Natural killer cell (primary cell): Measurements from ENCODE around the gene ROBO1. TPM values are rescaled to one million over a fixed set of nuclear protein-coding genes. Genes with fewer than 3 reads are reported as not detected.

ENCODE experiments used
- ATAC-seq, 3 donors: fragments of 150-1000 bp in 2 of 3; fragments of 200-7000 bp in 1 of 3; cut with Tn5 transposase; 1 replicate in 1 of 3; 2 replicates in 2 of 3; pipeline ENCODE4 v1.10.0; 2021; ENCODE audit warnings: mild to moderate bottlenecking in 2 of 3, moderate library complexity in 2 of 3
- DNase-seq, 2 donors: peaks; one replicate each; pipeline versions ENCODE4 v3.0.0 to v3.0.0-alpha.2; 2013 to 2021; ENCODE audit warnings: mixed read lengths in 1 of 2
- H3K27ac ChIP-seq: one replicate; pipeline ENCODE4 v1.5.1; 2013; ENCODE audit warnings: mild to moderate bottlenecking, low read length
- H3K27me3 ChIP-seq: one replicate; pipeline ENCODE4 v1.6.1; 2013; ENCODE audit warnings: low read length; ENCODE audit not compliant: control insufficient read depth, insufficient read depth
- H3K36me3 ChIP-seq: one replicate; pipeline ENCODE4 v1.6.1; 2013; ENCODE audit warnings: low read length; ENCODE audit not compliant: control insufficient read depth, insufficient read depth
- H3K4me1 ChIP-seq: one replicate; pipeline ENCODE4 v1.6.1; 2013; ENCODE audit warnings: low read length; ENCODE audit not compliant: control insufficient read depth, insufficient read depth
- H3K4me3 ChIP-seq: one replicate; pipeline ENCODE4 v1.5.1; 2013; ENCODE audit warnings: low read length
- H3K9me3 ChIP-seq: one replicate; pipeline ENCODE4 v1.6.1; 2013; ENCODE audit warnings: low read length; ENCODE audit not compliant: control insufficient read depth, insufficient read depth
- H3K27ac Mint-ChIP-seq, 2 donors: one replicate each; pipeline ENCODE4 v1.8.0; 2022; ENCODE audit warnings: mild to moderate bottlenecking in 2 of 2, mixed read lengths in 2 of 2, moderate library complexity in 1 of 2
- H3K27me3 Mint-ChIP-seq, 2 donors: one replicate each; pipeline ENCODE4 v1.8.0; 2022; ENCODE audit warnings: low read depth in 2 of 2, mixed read lengths in 2 of 2
- H3K36me3 Mint-ChIP-seq: one replicate; pipeline ENCODE4 v1.8.0; 2022; ENCODE audit warnings: mixed read lengths
- H3K4me1 Mint-ChIP-seq, 2 donors: one replicate each; pipeline ENCODE4 v1.8.0; 2022; ENCODE audit warnings: mixed read lengths in 2 of 2
- H3K4me3 Mint-ChIP-seq: one replicate; pipeline ENCODE4 v1.8.0; 2022; ENCODE audit warnings: mild to moderate bottlenecking, moderate library complexity, mixed read lengths
- H3K9me3 Mint-ChIP-seq, 2 donors: one replicate each; pipeline ENCODE4 v1.8.0; 2022; ENCODE audit warnings: mixed read lengths in 2 of 2
- WGBS: methylation state at CpG from one replicate; pipeline ENCODE4 v1.1.7; 2013; ENCODE audit warnings: missing lambda C conversion rate; ENCODE audit not compliant: insufficient coverage; 5-methylcytosine and 5-hydroxymethylcytosine counted together
- intact Hi-C: fragments of 100-400 bp; cut with micrococcal nuclease; formaldehyde crosslinking; loops from one replicate; pipeline ENCODE4 v1.14.2; 2022
- total RNA-seq, 4 donors: library from RNA; stranded (reverse); fragments of 120-200 nt in 1 of 4; gene quantifications; one replicate each; pipeline versions ENCODE4 v1.2.3 to v1.2.4, GENCODE V29; 2013 to 2022
- TF ChIP-seq, protein P1 (sequence below): fragments of 200-600 bp; IDR thresholded peaks from one replicate; pipeline ENCODE4 v1.8.0; 2022; ENCODE audit warnings: antibody characterized with exemption

The ROBO1 gene
- total RNA-seq, 3 donors from 2014 or later (not counting 1 experiment from before 2014, with no cell fraction given): 0.07 TPM; not detected in 2

DNA sequence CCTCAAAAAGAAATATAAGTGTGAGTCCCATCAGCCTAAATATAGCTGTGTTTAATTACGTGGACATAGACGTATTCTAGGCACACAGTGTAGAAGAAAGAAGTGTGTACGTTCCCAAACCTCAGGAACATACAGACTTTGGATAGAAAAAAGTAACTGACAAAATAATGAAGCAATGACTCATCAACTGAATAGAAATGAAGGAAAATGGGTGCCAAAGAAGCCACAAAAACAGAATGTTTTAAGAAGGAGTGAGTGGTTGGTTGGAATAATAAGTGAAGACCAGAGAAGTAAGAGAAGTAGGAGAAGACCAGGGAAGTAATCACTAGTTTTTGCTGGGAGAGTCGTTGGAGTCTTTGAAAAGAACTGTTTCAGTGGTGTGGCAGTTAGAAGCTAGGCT, 518.1 kb downstream of the ROBO1 start:
- DNase-seq: no peak
- H3K4me3 Mint-ChIP-seq: no peak overlapping the region
- TF ChIP-seq, protein P1, sequence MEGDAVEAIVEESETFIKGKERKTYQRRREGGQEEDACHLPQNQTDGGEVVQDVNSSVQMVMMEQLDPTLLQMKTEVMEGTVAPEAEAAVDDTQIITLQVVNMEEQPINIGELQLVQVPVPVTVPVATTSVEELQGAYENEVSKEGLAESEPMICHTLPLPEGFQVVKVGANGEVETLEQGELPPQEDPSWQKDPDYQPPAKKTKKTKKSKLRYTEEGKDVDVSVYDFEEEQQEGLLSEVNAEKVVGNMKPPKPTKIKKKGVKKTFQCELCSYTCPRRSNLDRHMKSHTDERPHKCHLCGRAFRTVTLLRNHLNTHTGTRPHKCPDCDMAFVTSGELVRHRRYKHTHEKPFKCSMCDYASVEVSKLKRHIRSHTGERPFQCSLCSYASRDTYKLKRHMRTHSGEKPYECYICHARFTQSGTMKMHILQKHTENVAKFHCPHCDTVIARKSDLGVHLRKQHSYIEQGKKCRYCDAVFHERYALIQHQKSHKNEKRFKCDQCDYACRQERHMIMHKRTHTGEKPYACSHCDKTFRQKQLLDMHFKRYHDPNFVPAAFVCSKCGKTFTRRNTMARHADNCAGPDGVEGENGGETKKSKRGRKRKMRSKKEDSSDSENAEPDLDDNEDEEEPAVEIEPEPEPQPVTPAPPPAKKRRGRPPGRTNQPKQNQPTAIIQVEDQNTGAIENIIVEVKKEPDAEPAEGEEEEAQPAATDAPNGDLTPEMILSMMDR: no peak
- H3K27ac Mint-ChIP-seq: no peak overlapping the region
- H3K4me3 ChIP-seq: no peak overlapping the region
- H3K4me1 ChIP-seq: no peaks in the 10 kb centered on the region
- ATAC-seq: no peak
- intact Hi-C loops: no loop called here
- peaks cover 6% of the 10 kb centered on the region for H3K36me3 Mint-ChIP-seq
- H3K27ac ChIP-seq: no peak overlapping the region
- H3K9me3 Mint-ChIP-seq: peaks cover 10 to 24% of the 10 kb centered on the region in 2 donors
- H3K9me3 ChIP-seq: no peaks in the 10 kb centered on the region
- no peaks in the 10 kb centered on the region for H3K4me1 Mint-ChIP-seq
- 94% methylated on average over 4 of the region's 4 CpGs for WGBS
- no peaks in the 10 kb centered on the region for H3K27me3 Mint-ChIP-seq
- H3K27me3 ChIP-seq: no peaks in the 10 kb centered on the region
- no peaks in the 10 kb centered on the region for H3K36me3 ChIP-seq

DNA sequence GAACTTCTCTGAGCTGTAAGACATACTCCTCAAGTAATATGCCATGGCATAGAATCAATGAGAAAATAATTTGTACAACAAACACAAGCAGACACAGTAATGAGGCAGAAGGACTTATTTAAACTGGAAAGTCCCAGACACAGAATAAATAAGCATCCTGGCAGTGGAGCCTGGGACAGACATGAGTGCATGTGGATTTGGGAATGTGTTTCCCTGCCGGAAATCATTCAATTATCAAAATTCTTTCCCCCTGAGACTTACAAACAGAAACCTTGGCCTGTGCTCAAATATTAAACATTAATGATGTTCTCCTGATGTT, 520.1 kb downstream of the ROBO1 start:
- Mint-ChIP-seq H3K9me3 (peaks cover 10 to 25% of the 10 kb centered on the region in 2 donors), H3K27me3 (no peaks in the 10 kb centered on the region), H3K27ac (no peak overlapping the region), H3K36me3 (peaks cover 6% of the 10 kb centered on the region), H3K4me3 (no peak overlapping the region), H3K4me1 (no peaks in the 10 kb centered on the region)
- intact Hi-C loops: no loop called here
- H3K27me3 ChIP-seq: no peaks in the 10 kb centered on the region
- ATAC-seq (no peak), DNase-seq (no peak)
- H3K27ac ChIP-seq: no peak overlapping the region
- H3K36me3 ChIP-seq: no peaks in the 10 kb centered on the region
- H3K4me1 ChIP-seq: no peaks in the 10 kb centered on the region
- H3K4me3 ChIP-seq: no peak overlapping the region
- TF ChIP-seq, protein P1: no peak
- no peaks in the 10 kb centered on the region for H3K9me3 ChIP-seq
- no CpG with 5 or more reads among the region's 1 CpG for WGBS

- Histone ChIP-seq H3K9me3 (no peaks in the 10 kb centered on the region), H3K27ac (no peak overlapping the region), H3K36me3 (no peaks in the 10 kb centered on the region), H3K4me1 (no peaks in the 10 kb centered on the region), H3K4me3 (no peak overlapping the region), H3K27me3 (no peaks in the 10 kb centered on the region)
- no peaks in the 10 kb centered on the region for H3K27me3 Mint-ChIP-seq
- H3K4me1 Mint-ChIP-seq: no peaks in the 10 kb centered on the region
- DNase-seq: no peak
- ATAC-seq: no peak
- H3K4me3 Mint-ChIP-seq: no peak overlapping the region
- peaks cover 10 to 24% of the 10 kb centered on the region in 2 donors for H3K9me3 Mint-ChIP-seq
- TF ChIP-seq, protein P1: no peak
- peaks cover 6% of the 10 kb centered on the region for H3K36me3 Mint-ChIP-seq
- intact Hi-C loops: no loop called here
- WGBS: 70% methylated on average over 7 of the region's 8 CpGs
- no peak overlapping the region for H3K27ac Mint-ChIP-seq
Measured at GRCh38 chr3:79246875-79247724, 520.7 kb downstream of the ROBO1 start.
